ENCODE results near the gene ELF5. TPM values are rescaled to one million over a fixed set of nuclear protein-coding genes. Genes with fewer than 3 reads are reported as not detected.

Gene ELF5
- polyA plus RNA-seq, 1 experiment, result not detected

- no peak for TF ChIP-seq CTCF (IDR thresholded peaks at IDR 0.05; ENCODE audit: low read depth, low read length)
- CTCF ChIA-PET, result interaction anchor here (1.1 kb wide), 1 partner anchor 322 kb away, joined by 4 read pairs; no protein-coding TSS in a partner anchor
- POLR2A ChIA-PET, result no interaction called here
- Histone ChIP-seq H3K9me3 (ENCODE audit: control insufficient read depth, insufficient read depth, low read length) (no peaks in the 10 kb centered on the region; the same call in 1 of the 2 replicates), H3K27ac (ENCODE audit: low read depth, low read length) (no peak overlapping the region), H3K27me3 (ENCODE audit: control insufficient read depth, insufficient read depth, low read length) (peaks cover 23% of the 10 kb centered on the region), H3K4me3 (ENCODE audit: low read depth, low read length) (no peak overlapping the region)
- DNase-seq (ENCODE audit: low read depth, low spot score), result no peak
Observed at GRCh38 chr11:34495724-34496377, 17.7 kb downstream of the ELF5 start.

GRCh38 chr11:34495239-34495723 is 18.3 kb downstream of the ELF5 start:
- ChIA-PET CTCF (interaction anchor here (1.4 kb wide), 2 partner anchors 8 to 321 kb away, joined by 3 to 5 read pairs; no protein-coding TSS in a partner anchor), POLR2A (no interaction called here)
- H3K4me3 ChIP-seq (ENCODE audit: low read depth, low read length), result no peak overlapping the region
- H3K9me3 ChIP-seq (ENCODE audit: control insufficient read depth, insufficient read depth, low read length), result no peaks in the 10 kb centered on the region; the same call in 1 of the 2 replicates
- TF ChIP-seq CTCF (IDR thresholded peaks at IDR 0.05; ENCODE audit: low read depth, low read length), result no peak
- peaks cover 25% of the 10 kb centered on the region for H3K27me3 ChIP-seq (ENCODE audit: control insufficient read depth, insufficient read depth, low read length)
- DNase-seq (ENCODE audit: low read depth, low spot score), result no peak
- no peak overlapping the region for H3K27ac ChIP-seq (ENCODE audit: low read depth, low read length)

- CTCF ChIA-PET, result interaction anchor here (1.0 to 2.0 kb wide), 4 partner anchors 9 to 397 kb away, joined by 3 to 11 read pairs (median 4); no protein-coding TSS in a partner anchor
- Histone ChIP-seq H3K4me3 (ENCODE audit: low read depth, low read length) (no peak overlapping the region), H3K9me3 (ENCODE audit: control insufficient read depth, insufficient read depth, low read length) (no peaks in the 10 kb centered on the region; the same call in 1 of the 2 replicates), H3K27ac (ENCODE audit: low read depth, low read length) (no peak overlapping the region), H3K27me3 (ENCODE audit: control insufficient read depth, insufficient read depth, low read length) (peaks cover 26% of the 10 kb centered on the region)
- POLR2A ChIA-PET, result no interaction called here
- DNase-seq (ENCODE audit: low read depth, low spot score), result no peak
- no peak for TF ChIP-seq CTCF (IDR thresholded peaks at IDR 0.05; ENCODE audit: low read depth, low read length)
Observed at GRCh38 chr11:34493926-34494595, 19.5 kb downstream of the ELF5 start.

GRCh38 chr11:34493468-34493867 is 20.1 kb downstream of the ELF5 start:
- Histone ChIP-seq H3K27ac (ENCODE audit: low read depth, low read length) (no peak overlapping the region), H3K4me3 (ENCODE audit: low read depth, low read length) (no peak overlapping the region), H3K27me3 (ENCODE audit: control insufficient read depth, insufficient read depth, low read length) (peaks cover 32% of the 10 kb centered on the region), H3K9me3 (ENCODE audit: control insufficient read depth, insufficient read depth, low read length) (no peaks in the 10 kb centered on the region; the same call in 1 of the 2 replicates)
- POLR2A ChIA-PET, result no interaction called here
- no peak for TF ChIP-seq CTCF (IDR thresholded peaks at IDR 0.05; ENCODE audit: low read depth, low read length)
- no peak for DNase-seq (ENCODE audit: low read depth, low spot score)
- CTCF ChIA-PET, result interaction anchor here (1.1 to 2.9 kb wide), 12 partner anchors 8 to 323 kb away, joined by 3 to 23 read pairs (median 9); partner anchors contain the start of gene ELF5

All from AG04450 (cell line).